Peyer's patch (tissue), 4 donors: Measurements from ENCODE around the gene ZNF217.

ENCODE experiments used
- POLR2A ChIP-seq, 2 donors: fragments of 450-650 bp; IDR thresholded peaks; one replicate each; pipeline ENCODE4 v1.5.1; 2017; ENCODE audit warnings: antibody characterized with exemption in 2 of 2, mild to moderate bottlenecking in 2 of 2, moderate library complexity in 2 of 2
- TF ChIP-seq, protein P1 (sequence below), 6 experiments: fragments of 450-650 bp in 4 of 6; fragments of 200-600 bp in 2 of 6; sonication (generic) in 1 of 6; IDR thresholded peaks; one replicate each; pipeline ENCODE4 v1.5.1; 2017 to 2019; ENCODE audit warnings: antibody characterized with exemption in 6 of 6, mild to moderate bottlenecking in 3 of 6, moderate library complexity in 1 of 6

- TF ChIP-seq, protein P1, sequence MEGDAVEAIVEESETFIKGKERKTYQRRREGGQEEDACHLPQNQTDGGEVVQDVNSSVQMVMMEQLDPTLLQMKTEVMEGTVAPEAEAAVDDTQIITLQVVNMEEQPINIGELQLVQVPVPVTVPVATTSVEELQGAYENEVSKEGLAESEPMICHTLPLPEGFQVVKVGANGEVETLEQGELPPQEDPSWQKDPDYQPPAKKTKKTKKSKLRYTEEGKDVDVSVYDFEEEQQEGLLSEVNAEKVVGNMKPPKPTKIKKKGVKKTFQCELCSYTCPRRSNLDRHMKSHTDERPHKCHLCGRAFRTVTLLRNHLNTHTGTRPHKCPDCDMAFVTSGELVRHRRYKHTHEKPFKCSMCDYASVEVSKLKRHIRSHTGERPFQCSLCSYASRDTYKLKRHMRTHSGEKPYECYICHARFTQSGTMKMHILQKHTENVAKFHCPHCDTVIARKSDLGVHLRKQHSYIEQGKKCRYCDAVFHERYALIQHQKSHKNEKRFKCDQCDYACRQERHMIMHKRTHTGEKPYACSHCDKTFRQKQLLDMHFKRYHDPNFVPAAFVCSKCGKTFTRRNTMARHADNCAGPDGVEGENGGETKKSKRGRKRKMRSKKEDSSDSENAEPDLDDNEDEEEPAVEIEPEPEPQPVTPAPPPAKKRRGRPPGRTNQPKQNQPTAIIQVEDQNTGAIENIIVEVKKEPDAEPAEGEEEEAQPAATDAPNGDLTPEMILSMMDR (IDR thresholded peaks at IDR 0.05) = no peak
- TF ChIP-seq POLR2A (IDR thresholded peaks at IDR 0.05) = no peak
Measured at GRCh38 chr20:53595018-53595378, 1.4 kb upstream of the ZNF217 start.
